B cell (primary cell): ENCODE results near the gene LCOR.

ENCODE experiments used
- EZH2 ChIP-seq: IDR thresholded peaks from 2 replicates; pipeline ENCODE4 v1.6.1; 2012; ENCODE audit warnings: borderline replicate concordance, low read depth, mild to moderate bottlenecking, moderate library complexity, low read length; ENCODE audit not compliant: insufficient read depth, poor library complexity, severe bottlenecking
- TF ChIP-seq, protein P1 (sequence below): fragments of 200-600 bp; IDR thresholded peaks from one replicate; pipeline ENCODE4 v1.8.0; 2022; ENCODE audit warnings: antibody characterized with exemption, mild to moderate bottlenecking

DNA sequence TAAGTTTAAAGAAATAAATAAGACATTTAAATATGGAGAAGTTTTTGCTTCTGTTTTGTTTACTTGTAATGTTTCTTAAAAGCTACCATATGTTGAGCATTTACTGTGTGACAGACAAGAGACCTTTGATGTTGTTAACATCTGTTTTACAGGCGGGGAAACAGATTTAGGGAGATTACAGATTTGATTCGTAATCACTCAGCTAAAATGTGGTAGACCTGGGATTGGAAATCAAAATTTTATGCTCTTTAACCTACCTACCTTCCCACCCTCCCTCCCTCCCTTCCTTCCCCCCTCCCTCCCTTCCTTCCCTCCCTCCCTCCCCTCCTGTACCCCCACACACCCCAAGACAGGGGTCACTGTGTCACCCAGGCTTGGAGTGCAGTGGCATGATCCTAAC lies 11.7 kb downstream of the LCOR start:
- TF ChIP-seq, protein P1, sequence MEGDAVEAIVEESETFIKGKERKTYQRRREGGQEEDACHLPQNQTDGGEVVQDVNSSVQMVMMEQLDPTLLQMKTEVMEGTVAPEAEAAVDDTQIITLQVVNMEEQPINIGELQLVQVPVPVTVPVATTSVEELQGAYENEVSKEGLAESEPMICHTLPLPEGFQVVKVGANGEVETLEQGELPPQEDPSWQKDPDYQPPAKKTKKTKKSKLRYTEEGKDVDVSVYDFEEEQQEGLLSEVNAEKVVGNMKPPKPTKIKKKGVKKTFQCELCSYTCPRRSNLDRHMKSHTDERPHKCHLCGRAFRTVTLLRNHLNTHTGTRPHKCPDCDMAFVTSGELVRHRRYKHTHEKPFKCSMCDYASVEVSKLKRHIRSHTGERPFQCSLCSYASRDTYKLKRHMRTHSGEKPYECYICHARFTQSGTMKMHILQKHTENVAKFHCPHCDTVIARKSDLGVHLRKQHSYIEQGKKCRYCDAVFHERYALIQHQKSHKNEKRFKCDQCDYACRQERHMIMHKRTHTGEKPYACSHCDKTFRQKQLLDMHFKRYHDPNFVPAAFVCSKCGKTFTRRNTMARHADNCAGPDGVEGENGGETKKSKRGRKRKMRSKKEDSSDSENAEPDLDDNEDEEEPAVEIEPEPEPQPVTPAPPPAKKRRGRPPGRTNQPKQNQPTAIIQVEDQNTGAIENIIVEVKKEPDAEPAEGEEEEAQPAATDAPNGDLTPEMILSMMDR = no peak
- no peak for TF ChIP-seq EZH2
